GM23248 (cell line): ENCODE measurements around the gene ANO2.

ENCODE experiments used
- EZH2 ChIP-seq: fragments of 200-600 bp; sonication (generic); IDR thresholded peaks from 2 replicates; pipeline ENCODE4 v1.6.1; 2018; ENCODE audit warnings: antibody characterized with exemption, mild to moderate bottlenecking; ENCODE audit not compliant: insufficient read depth, poor library complexity, severe bottlenecking
- EZH2phosphoT487 ChIP-seq: fragments of 200-600 bp; sonication (generic); IDR thresholded peaks from 2 replicates; pipeline ENCODE4 v1.6.1; 2018; ENCODE audit warnings: antibody characterized with exemption, moderate library complexity, mild to moderate bottlenecking, low read depth; ENCODE audit not compliant: insufficient read depth

- TF ChIP-seq EZH2, result no peak
- TF ChIP-seq EZH2phosphoT487, result no peak
Observed at GRCh38 chr12:5705791-5706190, 239.3 kb downstream of the ANO2 start.
